Amniotic epithelial cell (primary cell): Measurements from ENCODE around the gene FASN.
A peak's percentile ranks its signal among the peaks of the same experiment; 100 is the strongest.

Experiments
- DNase-seq: peaks from one replicate; pipeline ENCODE4 v3.0.0-alpha.2; 2010; ENCODE audit warnings: low read depth

The FASN gene

GRCh38 chr17:82041144-82041814 lies 56.8 kb downstream of the FASN start:
- peak; percentile 37 for DNase-seq

DNA sequence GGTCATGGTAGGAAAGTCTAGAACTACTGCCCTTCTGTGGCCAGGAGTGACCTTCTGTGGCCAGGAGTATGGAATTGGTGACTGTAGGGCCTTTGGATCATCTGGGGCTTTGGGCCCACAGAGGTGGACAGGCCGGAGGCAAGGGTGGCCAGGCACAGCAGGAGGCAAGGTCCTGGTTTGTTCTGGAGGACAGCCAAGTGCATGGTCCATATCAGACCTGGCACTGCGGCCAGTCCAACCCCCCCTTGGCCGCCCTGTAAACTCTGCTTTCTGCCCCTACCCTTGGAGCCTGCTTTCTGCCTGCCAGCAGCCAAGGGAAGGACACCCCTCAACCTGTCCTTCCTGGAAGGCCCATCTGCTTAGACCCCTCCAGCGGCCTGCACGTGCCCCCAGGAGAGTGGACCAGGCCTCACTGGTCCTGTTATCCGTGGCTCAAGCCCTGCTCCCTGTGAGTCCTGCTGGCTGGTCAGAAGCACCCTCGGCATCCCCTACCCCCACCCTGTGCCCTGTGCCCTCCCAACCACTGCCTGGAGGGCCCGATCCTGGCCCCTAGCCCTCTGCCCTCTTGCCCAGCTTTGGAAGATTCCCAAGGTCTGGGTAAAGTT lies 58.2 kb downstream of the FASN start:
- no peak for DNase-seq

DNA sequence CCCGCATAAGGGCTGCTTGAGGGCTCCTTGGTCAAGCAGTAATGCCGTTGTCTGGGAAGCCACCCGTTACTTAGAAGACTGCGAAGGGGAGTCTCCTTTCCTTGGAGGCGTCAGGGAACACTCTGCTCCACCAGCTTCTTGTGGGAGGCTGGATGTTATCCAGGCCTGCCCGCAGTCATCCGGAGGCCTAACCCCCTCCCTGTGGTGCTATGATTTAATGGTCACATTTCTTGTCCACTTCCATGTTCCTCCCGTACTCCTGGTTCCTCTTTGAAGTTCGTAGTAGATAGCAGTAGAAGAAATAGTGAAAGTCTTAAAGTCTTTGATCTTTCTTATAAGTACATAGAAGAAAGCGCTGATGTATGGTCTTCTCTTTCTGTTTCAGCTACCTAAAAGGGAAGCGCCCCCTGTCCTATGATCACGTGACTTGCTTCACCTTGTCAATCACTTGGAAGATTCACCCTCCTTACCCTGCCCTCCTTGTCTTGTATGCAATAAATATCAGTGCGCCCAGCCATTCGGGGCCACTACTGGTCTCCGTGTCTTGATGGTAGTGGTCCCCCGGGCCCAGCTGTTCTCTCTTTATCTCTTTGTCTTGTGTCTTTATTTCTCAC lies 59.1 kb downstream of the FASN start:
- peak; percentile 87 for DNase-seq

GRCh38 chr17:82037889-82038195 lies 60.2 kb downstream of the FASN start:
- DNase-seq = no peak

DNA sequence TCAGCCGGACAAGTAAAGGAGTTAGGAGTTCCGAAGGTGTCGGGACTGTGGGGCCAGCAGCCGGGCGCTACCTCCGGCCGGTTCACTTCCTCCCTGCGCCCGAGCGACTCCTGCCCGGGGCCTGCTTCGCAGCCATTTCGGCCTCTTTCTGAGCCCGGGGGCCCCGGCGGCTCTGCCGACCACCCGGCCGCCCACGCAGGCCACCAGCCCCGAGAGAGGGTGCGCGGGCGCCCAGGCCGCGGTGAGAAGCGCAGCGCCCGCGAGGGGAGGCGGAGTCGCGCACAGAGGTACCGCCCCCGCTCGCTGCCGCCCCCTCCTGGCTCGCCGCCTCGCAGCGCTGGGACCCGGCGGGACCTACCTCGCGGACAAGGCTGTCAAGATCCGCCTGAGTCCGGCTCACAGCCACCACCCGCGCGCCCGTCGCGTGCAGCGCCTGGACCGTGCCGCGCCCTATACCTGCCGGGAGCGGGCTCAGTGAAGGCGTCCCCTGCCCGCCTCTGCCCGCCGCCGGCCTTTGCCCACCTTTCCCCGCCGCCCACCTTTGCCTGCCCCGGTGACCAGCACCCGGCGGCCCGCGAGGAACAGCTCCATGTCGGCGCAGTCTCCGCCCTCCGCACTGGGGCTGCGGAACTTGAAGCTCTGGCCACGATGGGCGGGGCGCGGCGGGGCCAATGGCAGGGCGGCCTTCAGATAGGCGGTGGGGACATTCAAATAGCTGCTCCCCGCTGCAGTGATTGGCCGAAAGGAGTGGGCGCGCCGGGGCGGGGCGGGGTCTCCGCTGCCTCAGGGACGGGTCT lies 60.7 kb downstream of the FASN start, which contains the start of gene DCXR:
TSS of gene DCXR (minus strand) at position 606 of the 797 bp plus-strand sequence. CDS start at position 591, 15 bp downstream.
- DNase-seq = peak; percentile 92

DNA sequence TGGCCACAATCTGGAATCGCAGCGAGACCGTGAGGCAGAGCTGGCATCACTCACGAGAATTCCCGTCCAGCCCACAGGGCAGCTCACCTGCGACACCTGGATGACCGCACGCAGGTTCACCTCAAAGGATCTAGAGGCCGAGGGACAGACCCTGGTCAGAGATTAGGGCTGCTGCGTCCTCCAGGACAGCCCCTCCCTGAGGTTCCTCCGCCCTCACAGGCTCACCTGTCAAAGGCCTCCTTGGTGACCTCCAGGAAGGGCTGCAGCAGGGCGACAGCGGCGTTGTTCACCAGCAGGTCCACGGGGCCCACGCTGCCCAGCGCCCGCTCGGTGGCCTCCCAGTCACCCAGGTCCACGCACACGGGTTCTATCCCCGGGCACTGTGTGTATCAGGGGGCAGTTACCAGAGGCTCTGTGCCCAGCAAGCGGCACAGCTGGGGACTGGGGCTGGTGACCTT lies 61.4 kb downstream of the FASN start:
- no peak for DNase-seq

- DNase-seq = no peak
These were observed 61.9 kb downstream of the FASN start for GRCh38 chr17:82035956-82036633.

DNA sequence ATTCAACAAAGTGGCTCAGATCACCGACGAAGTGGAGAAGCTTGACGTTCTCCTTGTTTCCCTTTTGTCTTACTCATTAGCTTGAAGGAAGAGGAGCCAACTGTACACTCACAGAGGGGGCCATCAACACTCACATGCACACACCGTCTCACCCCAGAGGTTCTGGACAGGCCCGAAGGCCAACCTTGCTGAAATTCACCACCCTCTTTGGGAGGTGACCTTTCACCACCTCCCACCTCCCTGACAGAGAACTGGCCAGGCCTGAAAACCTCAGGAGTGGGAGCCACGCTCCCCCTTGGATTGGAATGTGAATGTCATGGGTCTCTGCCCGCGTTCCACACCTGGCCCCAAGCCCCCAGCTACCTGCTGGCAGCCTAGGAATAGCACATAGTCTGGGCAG lies 62.5 kb downstream of the FASN start:
- no peak for DNase-seq

DNA sequence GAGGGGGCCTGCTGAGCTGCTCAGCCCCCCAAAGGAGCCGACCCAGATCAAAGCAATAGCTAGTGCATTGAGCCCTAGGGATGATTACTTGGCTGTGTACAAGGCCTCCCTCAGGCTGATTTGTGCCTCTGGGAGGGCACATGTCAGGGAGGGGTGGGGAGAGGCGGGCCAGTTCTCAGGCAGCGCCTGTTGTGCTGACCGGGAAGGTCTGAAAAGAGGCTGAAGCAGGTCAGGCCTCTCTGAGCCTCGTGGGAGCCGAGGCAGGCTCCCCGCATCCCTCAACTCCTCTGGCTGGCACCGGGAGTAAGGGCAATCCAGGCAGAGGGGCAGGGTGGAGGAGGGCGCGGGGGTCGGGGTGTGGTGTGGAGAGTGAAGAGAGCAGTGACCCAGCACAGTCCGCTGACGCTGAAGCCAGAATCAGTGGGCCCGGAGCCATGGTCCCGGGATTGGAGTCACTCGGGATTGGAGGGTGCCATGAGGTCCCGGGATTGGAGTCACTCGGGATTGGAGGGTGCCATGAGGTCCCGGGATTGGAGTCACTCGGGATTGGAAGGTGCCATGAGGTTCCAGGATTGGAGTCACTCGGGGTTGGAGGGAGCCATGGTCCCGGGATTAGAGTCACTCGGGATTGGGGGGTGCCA lies 63.5 kb downstream of the FASN start:
- no peak for DNase-seq

DNA sequence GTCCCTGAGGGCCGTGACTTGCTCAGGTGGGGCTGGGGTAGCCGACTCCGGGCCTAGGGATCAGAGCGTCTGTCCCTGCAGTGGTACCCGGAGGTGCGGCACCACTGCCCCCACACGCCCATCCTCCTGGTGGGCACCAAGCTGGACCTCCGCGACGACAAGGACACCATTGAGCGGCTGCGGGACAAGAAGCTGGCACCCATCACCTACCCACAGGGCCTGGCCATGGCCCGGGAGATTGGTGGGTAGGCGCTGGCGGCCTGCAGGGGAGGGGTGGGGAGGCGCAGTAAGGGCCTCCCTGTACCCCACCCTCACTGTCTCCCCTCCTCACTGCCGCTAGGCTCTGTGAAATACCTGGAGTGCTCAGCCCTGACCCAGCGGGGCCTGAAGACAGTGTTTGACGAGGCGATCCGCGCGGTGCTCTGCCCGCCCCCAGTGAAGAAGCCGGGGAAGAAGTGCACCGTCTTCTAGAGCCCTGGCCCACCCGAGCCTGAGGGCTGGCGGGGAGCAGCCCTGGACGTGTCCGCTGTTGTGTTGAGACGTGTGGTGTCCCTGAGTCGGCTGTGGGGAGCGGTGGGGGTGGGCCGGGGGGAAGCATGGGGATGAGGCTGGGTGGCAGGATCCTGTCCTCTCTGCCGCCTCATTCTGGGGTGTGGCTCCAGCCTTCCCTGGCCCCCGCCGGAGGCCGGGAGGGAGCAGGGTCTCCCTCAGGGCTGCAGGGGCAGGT lies 64.5 kb downstream of the FASN start:
- no peak for DNase-seq

DNA sequence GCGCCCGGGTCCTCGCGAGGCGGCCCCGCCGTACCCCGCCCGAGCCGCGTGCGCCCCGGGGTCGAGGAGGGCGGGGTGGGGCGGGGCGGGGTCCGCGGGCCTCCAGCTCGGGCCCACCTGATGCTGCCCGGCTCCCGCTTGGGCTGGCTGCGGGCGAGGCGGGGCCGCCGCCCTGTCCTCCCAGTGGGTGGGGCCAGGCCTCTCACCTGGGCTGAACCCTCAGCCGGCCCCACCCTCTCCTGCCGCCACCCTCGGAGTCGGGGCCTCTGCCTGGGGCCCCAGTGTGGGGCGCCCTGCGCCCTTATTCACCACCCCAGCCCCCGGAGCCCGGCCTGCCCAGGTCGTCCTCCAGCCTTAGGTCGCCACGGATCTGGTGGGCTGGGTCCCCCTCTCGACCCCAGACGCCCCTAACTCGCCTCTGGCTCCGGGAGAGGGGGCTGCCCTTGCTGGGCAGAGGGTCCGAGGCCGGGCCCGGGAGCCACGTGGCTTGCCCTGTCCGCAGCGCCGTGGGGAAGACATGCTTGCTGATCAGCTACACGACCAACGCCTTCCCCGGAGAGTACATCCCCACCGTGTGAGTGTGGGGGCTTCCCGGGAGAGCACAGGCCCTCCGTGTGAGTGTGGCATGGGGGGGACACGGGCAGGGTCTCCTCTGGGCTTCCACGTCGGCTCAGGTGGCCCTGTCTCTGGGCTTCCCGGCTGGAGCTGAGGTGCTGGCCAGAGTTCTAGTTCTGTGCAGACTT lies 66.0 kb downstream of the FASN start:
- DNase-seq = no peak

DNA sequence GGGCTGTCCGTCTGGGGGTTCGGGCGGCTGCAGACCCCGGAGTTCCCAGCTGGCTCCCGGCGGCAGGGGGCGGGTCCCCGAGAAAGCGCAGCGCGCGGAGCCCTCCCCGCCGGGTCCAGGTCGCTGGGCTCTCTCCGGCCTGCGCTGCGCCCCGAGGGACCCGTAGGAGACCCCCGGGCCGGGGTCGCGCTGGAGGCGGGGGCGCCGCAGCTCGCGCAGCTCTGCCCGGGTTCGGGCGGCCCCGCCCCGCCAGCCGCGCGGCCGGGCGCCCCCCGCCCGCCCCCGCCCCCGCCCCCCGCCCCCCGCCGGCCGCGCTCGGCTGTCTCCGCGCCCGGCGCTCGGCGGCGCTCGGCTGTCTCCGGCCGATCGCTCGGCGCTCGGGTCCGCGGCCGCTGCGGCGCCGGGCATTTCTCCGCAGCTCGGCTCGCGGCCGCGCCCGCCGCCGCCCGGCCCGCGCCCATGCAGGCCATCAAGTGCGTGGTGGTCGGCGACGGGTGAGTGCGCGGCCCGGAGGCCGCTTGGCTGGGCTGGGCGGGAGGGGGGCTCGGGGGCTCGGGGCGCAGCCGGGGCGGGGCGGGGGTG lies 66.6 kb downstream of the FASN start, which contains the start of gene RAC3:
TSS of gene RAC3 (plus strand) at position 376 of the 582 bp plus-strand sequence. CDS start at position 460, 84 bp downstream.
- peak; percentile 12 for DNase-seq

- DNase-seq = peak; percentile 83
These were observed 67.3 kb downstream of the FASN start for GRCh38 chr17:82030470-82031302.

- no peak for DNase-seq
These were observed 68.0 kb downstream of the FASN start for GRCh38 chr17:82029990-82030469.

- no peak for DNase-seq
These were observed 68.6 kb downstream of the FASN start for GRCh38 chr17:82029391-82029790.

GRCh38 chr17:82028966-82029365 lies 69.1 kb downstream of the FASN start:
- no peak for DNase-seq
